Tongue (tissue), 2 donors: ENCODE results near the gene TASP1. TPM values are rescaled to one million over a fixed set of nuclear protein-coding genes. Genes with fewer than 3 reads are reported as not detected.

Experiments used
- DNase-seq: peaks from one replicate; pipeline ENCODE4 v3.0.0-alpha.2; 2015
- total RNA-seq: library from RNA; depleted of rRNA; stranded (reverse); fragments of >200 nt; gene quantifications from one replicate; pipeline ENCODE4 v1.2.3, GENCODE V29; 2014

TASP1 gene
- total RNA-seq, 1 donor from 2014 or later = 19.5 TPM

GRCh38 chr20:13571662-13572061, 67.1 kb downstream of the TASP1 start:
- no peak for DNase-seq

DNA sequence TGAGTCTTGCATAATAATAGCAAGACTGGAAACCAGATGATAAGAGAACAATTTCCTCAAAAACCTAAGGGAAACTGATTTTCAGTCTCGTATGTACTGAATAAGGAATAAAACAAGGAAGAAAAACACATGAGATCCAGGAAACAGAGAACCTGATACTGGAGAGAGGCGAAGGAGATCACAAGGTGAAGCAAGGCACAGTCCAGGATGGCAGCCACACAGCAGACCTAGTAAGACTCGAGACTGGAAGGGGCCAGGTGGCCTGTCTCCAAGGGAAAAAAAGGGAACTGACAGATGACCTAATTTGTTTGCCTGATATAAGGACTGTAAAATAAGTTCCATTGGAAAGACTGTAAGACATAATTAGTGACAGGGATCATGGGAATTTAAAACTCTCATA, 71.1 kb downstream of the TASP1 start:
- DNase-seq = peak; percentile 32

GRCh38 chr20:13563854-13564253, 74.9 kb downstream of the TASP1 start:
- DNase-seq = no peak

DNA sequence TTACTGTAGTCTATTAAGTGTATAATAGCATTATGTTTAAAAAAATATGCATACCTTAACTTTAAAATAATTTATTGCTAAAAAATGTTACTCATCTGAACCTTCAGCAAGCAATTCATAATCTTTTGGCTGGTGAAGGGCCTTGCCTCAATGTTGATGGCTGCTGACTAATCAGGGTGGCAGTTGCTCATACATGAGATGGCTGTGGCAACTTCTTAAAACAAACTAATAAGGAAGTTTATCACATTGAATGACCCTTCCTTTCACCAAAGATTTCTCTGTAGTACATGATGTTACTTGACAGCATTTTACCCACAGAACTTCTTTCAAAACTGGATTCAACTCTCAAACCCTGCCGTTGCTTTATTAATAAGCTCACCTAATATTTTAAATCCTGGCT, 84.0 kb downstream of the TASP1 start:
- DNase-seq = no peak

- DNase-seq = no peak
Observed at GRCh38 chr20:13554076-13554475, 84.7 kb downstream of the TASP1 start.

- DNase-seq = no peak
Observed at GRCh38 chr20:13552061-13552460, 86.7 kb downstream of the TASP1 start.

DNA sequence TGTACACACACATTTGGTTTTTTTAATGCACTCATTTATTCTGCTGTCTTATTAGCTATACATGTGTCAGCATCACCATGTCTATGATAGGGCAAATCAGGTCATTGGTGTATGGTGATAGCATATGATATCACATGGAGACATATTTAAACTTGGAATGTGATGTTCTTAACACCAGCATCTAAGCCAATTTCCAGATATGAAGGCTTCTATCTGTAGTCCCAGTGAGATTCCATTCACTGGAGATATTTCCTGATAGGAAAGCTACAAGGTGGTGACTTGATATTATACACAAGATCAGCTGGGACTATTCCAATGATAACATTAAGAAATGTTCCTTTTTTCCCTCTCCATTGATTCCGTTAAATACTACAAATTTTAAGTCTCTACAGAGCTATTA, 89.3 kb downstream of the TASP1 start:
- no peak for DNase-seq

DNA sequence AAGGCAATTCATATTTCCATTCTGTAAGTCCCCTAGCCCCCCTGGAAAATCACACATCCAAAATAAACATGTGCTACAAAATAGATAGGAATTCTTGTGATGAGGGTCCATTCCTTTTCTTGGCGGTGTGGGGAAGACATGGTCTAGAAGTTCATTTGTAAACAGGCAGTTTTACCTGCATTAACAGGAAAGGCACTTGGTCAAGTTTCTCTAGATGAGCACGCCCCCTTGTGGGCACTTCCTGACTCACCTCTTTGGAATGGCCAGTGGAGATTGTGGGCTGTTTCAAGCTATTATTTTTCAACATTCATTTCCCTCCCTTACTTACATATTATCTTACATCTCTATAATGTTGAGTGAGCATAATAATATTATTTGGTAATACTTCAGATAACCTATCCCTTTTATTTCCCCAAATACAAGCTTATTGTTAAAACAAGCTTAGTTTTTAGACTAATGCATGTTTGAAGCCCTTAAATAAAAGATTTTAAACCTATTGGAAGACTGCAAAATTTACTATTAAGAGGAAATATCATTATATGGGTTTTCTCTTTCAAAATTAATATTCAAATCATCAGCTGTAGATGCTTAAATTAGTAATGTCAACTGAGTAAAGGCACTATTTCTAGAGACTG, 92.1 kb downstream of the TASP1 start:
- peak; percentile 87 for DNase-seq

DNA sequence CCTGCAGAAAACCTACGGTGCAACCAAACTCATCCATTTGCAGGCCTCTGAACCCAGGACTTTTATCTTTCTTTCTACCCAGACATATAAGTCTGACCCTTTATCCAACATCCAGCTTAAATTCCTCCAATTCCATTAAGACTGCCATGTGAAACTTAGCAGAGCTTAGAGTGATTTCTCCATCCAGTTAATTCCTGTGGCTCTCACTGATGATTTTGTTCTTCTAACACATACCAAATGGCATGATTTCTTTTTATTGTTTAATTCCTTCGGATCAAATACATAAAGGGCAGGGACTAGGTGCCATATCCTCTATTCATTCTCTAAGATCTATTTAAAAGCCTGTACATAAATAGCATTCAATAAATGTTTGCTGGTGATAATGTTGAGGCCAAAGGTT, 92.9 kb downstream of the TASP1 start:
- DNase-seq = no peak

DNA sequence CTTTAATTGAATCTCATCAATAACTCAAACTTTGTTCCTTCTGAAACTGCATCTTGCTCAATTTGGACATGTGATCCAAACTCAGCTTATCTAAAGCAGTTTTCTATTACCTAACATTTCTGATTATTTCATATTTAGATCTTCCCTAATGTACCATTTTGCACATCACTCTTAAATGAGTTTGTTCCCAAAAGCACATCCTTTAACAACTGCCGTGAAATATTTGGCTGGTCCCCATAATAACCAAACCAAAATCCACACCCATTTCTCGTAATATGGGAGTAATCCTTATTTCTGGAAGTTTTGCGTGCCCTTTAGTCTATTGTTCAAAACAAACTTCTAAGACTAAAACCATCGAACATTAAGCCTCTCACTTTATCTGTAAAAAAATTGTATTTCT, 94.9 kb downstream of the TASP1 start:
- DNase-seq = no peak

DNA sequence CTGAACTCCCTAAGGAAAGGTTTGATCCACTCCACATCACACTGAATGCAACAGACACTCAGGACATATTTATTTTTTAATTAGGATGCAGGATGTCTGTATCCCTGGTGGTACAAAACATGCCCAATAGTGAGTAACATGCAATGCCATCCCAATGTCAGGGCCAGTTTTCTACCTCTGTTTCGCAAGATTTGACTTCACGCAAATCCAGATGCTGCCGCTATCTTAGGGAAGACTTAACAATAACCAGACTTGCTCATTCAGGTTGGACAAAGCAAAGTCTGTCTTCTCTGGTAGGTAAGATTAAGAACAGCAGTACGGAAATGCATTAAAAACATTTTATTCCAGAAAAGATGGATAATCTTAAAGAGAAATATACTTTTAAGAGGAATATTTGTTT, 103.1 kb downstream of the TASP1 start:
- DNase-seq = no peak

- no peak for DNase-seq
Observed at GRCh38 chr20:13533946-13534345, 104.8 kb downstream of the TASP1 start.

GRCh38 chr20:13530146-13530545, 108.6 kb downstream of the TASP1 start:
- no peak for DNase-seq

DNA sequence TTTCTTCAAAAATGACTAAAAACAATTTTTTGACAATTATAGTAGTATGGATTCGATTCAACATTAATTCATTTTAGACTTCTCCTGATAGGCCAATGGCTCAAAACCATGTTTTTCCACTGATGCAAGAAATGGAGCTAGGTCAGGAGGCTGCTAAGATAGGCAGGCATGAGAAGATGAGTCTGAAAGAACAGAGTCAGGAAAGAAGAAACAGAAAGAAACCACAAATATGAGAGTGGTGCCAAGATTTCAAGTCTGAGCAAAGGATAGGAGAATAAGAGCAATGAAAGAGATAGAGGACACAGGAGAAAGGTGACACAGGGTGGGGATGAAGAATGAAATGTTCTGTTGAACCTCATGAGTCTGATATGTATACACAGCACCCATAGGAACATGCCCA, 112.2 kb downstream of the TASP1 start:
- DNase-seq = no peak

GRCh38 chr20:13525225-13525940, 113.3 kb downstream of the TASP1 start:
- no peak for DNase-seq

DNA sequence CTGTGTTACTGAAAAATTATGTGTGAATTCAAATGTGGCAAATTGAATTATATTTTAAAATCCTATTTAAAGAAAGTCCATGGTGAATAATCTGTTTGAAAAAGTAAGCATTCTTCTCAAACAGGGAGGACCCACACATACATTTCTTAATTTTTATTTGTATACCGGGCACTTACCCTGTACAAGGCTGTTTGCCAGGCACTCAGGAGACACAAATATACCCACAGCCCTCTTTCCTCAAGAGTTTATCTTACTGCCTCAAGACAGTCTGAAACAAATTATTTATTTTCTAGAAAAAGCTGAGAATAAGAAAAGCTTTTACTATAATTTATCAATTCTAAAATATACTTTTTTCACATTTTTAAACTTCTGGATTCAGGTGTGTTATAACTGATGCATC, 114.4 kb downstream of the TASP1 start:
- DNase-seq = no peak

DNA sequence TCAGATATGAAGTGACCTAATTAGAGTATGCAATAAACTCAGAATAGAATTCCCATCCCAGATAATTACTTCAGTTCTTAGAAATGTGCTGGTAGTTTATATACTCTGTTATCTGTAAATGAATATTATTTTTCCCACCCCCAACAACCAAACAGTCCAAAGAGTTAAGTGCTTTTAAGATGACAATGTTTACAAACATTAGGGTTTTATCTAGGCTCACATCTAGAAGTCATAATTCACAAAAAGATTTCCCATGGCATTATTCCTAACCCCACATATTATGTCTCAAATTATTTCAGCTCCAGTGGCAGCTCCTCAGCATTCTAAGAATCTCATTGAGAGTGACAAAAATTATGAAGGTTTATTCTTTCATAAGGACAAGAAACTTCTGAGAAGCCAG, 120.9 kb downstream of the TASP1 start:
- no peak for DNase-seq

DNA sequence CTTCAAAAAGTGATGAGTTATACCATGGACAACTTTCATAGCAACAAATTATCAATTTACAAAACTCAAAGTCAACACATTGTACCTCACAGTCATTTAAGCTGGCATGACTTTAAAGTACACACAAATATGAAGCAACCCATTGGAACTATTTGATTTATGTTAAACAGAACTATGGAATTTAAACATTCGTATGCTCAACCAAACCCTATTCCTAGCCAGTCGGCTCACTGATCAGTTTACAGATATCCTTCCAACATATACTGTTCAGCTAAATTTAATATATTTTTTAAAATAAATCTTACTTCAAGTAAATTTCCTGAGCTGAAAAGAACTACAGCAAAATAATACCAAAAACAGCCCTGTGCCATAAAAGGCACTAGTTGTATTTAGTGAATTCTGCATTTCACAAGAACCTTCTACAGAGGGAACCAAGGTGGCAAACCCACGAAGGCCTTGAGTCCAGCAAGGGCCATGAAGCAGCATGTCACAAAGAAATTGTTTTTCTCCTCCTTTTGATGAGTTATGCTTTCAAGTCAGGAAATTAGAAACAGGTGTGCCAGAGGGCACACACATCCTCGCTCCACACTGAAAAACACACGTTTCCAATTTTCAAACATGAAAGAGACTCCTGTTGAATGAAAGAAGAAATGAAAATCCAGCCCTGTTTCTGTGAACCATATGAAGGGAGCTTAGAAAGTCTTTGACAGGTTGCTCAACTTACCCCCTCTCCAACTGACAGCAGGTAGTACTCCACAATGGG, 122.8 kb downstream of the TASP1 start:
- peak; percentile 13 for DNase-seq

DNA sequence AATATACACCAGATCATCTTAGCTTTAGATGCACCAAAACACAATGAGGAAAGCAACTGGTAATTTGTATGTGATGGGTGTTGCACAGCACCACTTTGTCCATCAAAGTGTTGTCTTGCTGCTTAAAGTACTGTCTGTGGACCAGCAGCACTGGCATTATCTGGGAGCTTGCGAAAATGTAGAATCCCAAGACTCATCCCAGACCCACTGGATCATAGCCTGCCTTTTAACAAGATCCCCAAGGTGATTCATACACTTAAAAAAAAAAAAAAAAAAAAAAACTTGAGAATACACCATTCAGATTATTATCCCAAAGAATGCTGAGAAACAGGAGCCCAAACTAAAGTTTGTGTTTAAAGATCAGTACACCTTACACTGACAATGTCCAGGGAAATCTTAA, 123.4 kb downstream of the TASP1 start:
- no peak for DNase-seq

DNA sequence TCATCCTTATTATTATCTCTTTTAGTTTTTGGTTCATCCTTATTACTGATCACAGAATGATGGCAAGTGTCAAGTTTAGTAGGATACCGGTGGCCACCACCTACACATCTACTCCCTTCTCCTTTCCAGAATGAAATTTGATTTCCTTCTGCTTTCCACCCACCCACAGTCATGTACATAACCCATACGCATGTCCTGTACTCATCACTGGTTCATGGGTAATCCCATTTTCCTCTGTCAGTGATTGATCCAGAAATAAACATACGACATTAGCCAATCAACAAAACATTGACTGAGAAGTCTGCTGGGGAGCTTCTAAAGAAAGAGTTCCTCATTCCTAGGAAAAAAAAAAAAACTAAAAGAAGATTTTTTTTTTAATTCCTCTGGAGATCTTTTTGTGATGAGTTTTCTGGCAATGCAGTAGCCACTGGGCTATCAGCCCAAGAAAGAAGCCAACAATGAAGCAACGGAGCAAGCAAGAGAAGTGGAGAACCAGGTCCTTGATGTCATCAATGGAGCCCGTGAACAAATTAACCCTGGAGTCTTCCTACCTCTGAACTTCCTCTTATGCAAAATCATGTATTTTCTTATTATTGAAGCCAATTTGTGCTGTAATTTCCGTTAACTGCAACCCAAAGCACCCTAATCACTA, 127.8 kb downstream of the TASP1 start:
- no peak for DNase-seq

GRCh38 chr20:13507646-13508045, 131.1 kb downstream of the TASP1 start:
- no peak for DNase-seq

DNA sequence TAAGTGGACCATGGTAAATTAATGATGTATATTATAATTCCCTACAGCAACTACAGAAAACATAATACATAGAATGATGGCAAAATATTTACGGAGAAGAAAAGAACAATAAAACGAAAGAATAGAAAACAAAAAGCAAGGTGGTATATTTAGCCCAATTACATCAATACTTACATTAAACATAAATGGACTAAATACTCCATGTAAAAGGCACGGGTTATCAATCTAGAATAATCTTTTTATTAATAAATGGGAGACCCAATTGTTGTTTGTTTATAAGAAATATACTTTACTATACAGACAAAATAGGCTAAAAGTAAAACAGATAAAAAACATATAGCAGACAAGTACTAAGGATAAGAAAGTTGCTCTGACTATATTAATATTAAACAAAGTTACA, 137.2 kb downstream of the TASP1 start:
- DNase-seq = no peak

DNA sequence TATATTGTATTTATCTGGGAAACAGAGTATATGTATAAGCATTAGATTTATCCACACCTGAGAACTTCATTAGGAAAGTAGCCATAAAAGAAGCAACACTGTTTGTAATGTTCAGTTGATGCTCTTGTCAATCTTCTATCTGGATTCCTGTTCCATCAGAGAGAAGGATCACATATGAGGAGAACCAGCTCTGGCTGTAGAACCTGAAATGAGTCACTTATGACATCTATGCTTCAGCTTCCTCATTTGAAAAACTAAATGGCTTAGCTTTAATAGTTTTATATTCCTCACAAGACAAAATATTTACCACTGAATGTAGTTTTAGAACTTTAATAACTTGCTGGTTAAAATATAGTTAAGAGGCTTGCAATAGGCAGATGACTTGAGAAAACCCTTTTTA, 144.7 kb downstream of the TASP1 start:
- no peak for DNase-seq
